AG08395 (cell line): ENCODE measurements around the gene SLC25A29.

Experiments used
- DNase-seq: peaks from one replicate; pipeline ENCODE4 v3.0.0; 2012; ENCODE audit warnings: mixed read lengths, low spot score

SLC25A29 gene

GRCh38 chr14:100279133-100279532 is 27.1 kb downstream of the SLC25A29 start:
- no peak for DNase-seq

GRCh38 chr14:100278702-100279101 is 27.5 kb downstream of the SLC25A29 start:
- DNase-seq = peak; percentile 83

- no peak for DNase-seq
Observed at GRCh38 chr14:100275214-100275613, 31.0 kb downstream of the SLC25A29 start.

GRCh38 chr14:100274250-100274649 is 32.0 kb downstream of the SLC25A29 start:
- DNase-seq = no peak

GRCh38 chr14:100271247-100271939 is 34.9 kb downstream of the SLC25A29 start:
- DNase-seq = no peak

GRCh38 chr14:100268591-100269207 is 37.5 kb downstream of the SLC25A29 start:
- DNase-seq = no peak

GRCh38 chr14:100267990-100268389 is 38.3 kb downstream of the SLC25A29 start:
- no peak for DNase-seq

- peak; percentile 60 for DNase-seq
Observed at GRCh38 chr14:100263141-100263540, 43.1 kb downstream of the SLC25A29 start.

- no peak for DNase-seq
Observed at GRCh38 chr14:100262545-100262944, 43.7 kb downstream of the SLC25A29 start.

- no peak for DNase-seq
Observed at GRCh38 chr14:100261621-100262020, 44.6 kb downstream of the SLC25A29 start.

GRCh38 chr14:100256339-100256895 is 49.8 kb downstream of the SLC25A29 start:
- DNase-seq = no peak

- DNase-seq = no peak
Observed at GRCh38 chr14:100252684-100253083, 53.6 kb downstream of the SLC25A29 start.

GRCh38 chr14:100250732-100251465 is 55.3 kb downstream of the SLC25A29 start:
- no peak for DNase-seq

- DNase-seq = peak; percentile 56
Observed at GRCh38 chr14:100246809-100247428, 59.3 kb downstream of the SLC25A29 start.

GRCh38 chr14:100243020-100243419 is 63.2 kb downstream of the SLC25A29 start:
- no peak for DNase-seq

- DNase-seq = no peak
Observed at GRCh38 chr14:100241279-100241678, 65.0 kb downstream of the SLC25A29 start.
